MM.1S (cell line): ENCODE measurements around the gene MLKL.

ENCODE experiments used
- DNase-seq: peaks from one replicate; pipeline ENCODE4 v3.0.0-alpha.2; 2015
- H2AFZ ChIP-seq: fragments of 300-600 bp; sonication (generic); 2 replicates; pipeline ENCODE4 v1.6.0; 2016; ENCODE audit warnings: antibody characterized with exemption, low read length
- H3F3A ChIP-seq: fragments of 300-600 bp; sonication (generic); 2 replicates; pipeline ENCODE4 v1.6.1; 2016; ENCODE audit warnings: mild to moderate bottlenecking, antibody characterized with exemption, low read length, moderate library complexity, mixed read lengths; ENCODE audit not compliant: insufficient read depth
- H3K27ac ChIP-seq: fragments of 300-600 bp; sonication (generic); 2 replicates; pipeline ENCODE4 v1.5.1; 2016; ENCODE audit warnings: mild to moderate bottlenecking, low read length
- H3K27me3 ChIP-seq: fragments of 300-600 bp; sonication (generic); replicated peaks from 2 replicates; pipeline ENCODE4 v1.6.0; 2016; ENCODE audit warnings: low read length; ENCODE audit not compliant: insufficient read depth
- H3K36me3 ChIP-seq: fragments of 300-600 bp; sonication (generic); replicated peaks from 2 replicates; pipeline ENCODE4 v1.6.1; 2016; ENCODE audit warnings: mild to moderate bottlenecking, low read length, mixed read lengths; ENCODE audit not compliant: insufficient read depth
- H3K4me1 ChIP-seq: fragments of 300-600 bp; sonication (generic); 2 replicates; pipeline ENCODE4 v1.6.1; 2016; ENCODE audit warnings: low read length, mixed read lengths
- H3K4me2 ChIP-seq: fragments of 300-600 bp; sonication (generic); 2 replicates; pipeline ENCODE4 v1.6.0; 2016; ENCODE audit warnings: low read depth, low read length
- H3K4me3 ChIP-seq: fragments of 300-600 bp; sonication (generic); 2 replicates; pipeline ENCODE4 v1.5.1; 2016; ENCODE audit warnings: low read length, mixed read lengths
- H3K79me2 ChIP-seq: fragments of 300-600 bp; sonication (generic); 2 replicates; pipeline ENCODE4 v1.6.1; 2016; ENCODE audit warnings: mixed run types, low read length, mixed read lengths
- H3K9ac ChIP-seq: fragments of 300-600 bp; sonication (generic); 2 replicates; pipeline ENCODE4 v1.6.1; 2016; ENCODE audit warnings: low read length, mixed read lengths
- H3K9me2 ChIP-seq: fragments of 300-600 bp; sonication (generic); replicated peaks from 2 replicates; pipeline ENCODE4 v1.6.1; 2016; ENCODE audit warnings: mild to moderate bottlenecking, low read length, mixed read lengths; ENCODE audit not compliant: insufficient read depth
- H3K9me3 ChIP-seq: fragments of 300-600 bp; sonication (generic); replicated peaks from 2 replicates; pipeline ENCODE4 v1.6.1; 2016; ENCODE audit warnings: mild to moderate bottlenecking, low read length, mixed read lengths; ENCODE audit not compliant: insufficient read depth
- H4K20me1 ChIP-seq: fragments of 300-600 bp; sonication (generic); 2 replicates; pipeline ENCODE4 v1.6.1; 2016; ENCODE audit warnings: mild to moderate bottlenecking, low read length, moderate library complexity, mixed read lengths; ENCODE audit not compliant: insufficient read depth
- EZH2 ChIP-seq: fragments of 300-600 bp; sonication (generic); optimal IDR thresholded peaks from 2 replicates; pipeline ENCODE3; 2017; ENCODE audit warnings: low read depth, mild to moderate bottlenecking, antibody characterized with exemption, low read length, mixed read lengths
- EZH2phosphoT487 ChIP-seq: fragments of 300-600 bp; sonication (generic); IDR thresholded peaks from 2 replicates; pipeline ENCODE4 v1.6.1; 2018; ENCODE audit warnings: antibody characterized with exemption, low read length
- TF ChIP-seq, protein P1 (sequence below): fragments of 300-600 bp; sonication (generic); IDR thresholded peaks from 2 replicates; pipeline ENCODE4 v1.5.1; 2016; ENCODE audit warnings: antibody characterized with exemption, low read length, mixed read lengths

Gene MLKL

DNA sequence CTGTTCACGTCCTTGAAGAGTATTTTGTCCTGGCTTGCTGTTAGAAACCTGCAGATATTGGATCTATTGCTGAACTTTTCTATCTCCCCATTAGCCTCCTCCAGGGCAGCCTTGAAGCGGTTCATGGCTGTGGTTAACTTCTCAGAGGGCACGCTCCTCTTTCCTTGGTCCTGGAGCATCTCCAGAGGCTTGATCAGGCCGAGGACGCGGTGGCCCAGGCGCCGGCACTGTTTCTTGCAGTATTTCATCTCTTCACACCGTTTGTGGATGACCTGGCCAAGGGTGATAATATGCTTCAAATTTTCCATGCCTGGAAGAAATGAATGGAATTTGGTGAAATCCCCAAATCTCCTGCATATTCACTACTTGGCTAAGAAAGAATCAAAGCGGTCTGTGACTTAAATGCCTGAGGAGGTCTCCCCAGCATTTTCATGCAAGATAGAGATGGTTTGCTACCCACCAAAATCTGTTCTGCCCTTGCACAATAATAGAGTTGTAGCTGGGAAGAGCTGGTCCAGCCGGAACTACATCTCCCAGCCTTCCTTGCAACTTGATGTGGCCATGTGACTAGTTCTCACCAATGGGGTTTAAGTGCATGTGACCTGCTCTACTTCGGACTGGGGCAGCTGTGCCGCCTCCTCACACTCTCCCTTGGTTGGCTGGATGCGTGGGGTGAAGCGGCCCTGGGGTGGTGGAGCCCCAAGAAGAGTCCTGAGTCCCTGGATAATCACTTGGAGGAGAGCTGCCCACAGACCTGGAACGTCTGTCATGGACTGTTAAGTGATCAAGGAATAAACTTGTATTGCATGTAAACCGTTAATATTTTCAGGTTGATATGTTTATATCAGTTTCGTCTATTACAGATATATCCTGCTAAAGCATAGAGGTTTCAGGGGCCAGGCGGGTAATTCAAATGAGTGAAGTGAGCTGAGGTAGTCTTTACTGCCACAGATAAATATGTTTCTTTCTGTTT lies 4.9 kb downstream of the MLKL start:
- H3K9me3 ChIP-seq: no peaks in the 10 kb centered on the region
- H2AFZ ChIP-seq: peak overlapping the region; percentile 67
- H3K4me3 ChIP-seq: peak overlapping the region; percentile 56; the same call in 1 of the 2 replicates
- no peaks in the 10 kb centered on the region for H4K20me1 ChIP-seq
- H3K27ac ChIP-seq: no peak overlapping the region
- no peaks in the 10 kb centered on the region for H3K9me2 ChIP-seq
- TF ChIP-seq EZH2 (no peak), EZH2phosphoT487 (no peak)
- TF ChIP-seq, protein P1, sequence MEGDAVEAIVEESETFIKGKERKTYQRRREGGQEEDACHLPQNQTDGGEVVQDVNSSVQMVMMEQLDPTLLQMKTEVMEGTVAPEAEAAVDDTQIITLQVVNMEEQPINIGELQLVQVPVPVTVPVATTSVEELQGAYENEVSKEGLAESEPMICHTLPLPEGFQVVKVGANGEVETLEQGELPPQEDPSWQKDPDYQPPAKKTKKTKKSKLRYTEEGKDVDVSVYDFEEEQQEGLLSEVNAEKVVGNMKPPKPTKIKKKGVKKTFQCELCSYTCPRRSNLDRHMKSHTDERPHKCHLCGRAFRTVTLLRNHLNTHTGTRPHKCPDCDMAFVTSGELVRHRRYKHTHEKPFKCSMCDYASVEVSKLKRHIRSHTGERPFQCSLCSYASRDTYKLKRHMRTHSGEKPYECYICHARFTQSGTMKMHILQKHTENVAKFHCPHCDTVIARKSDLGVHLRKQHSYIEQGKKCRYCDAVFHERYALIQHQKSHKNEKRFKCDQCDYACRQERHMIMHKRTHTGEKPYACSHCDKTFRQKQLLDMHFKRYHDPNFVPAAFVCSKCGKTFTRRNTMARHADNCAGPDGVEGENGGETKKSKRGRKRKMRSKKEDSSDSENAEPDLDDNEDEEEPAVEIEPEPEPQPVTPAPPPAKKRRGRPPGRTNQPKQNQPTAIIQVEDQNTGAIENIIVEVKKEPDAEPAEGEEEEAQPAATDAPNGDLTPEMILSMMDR: no peak
- H3F3A ChIP-seq: no peaks in the 10 kb centered on the region
- peak overlapping the region; percentile 79 for H3K4me2 ChIP-seq
- no peaks in the 10 kb centered on the region for H3K36me3 ChIP-seq
- no peaks in the 10 kb centered on the region for H3K27me3 ChIP-seq
- peak; percentile 73 for DNase-seq
- H3K9ac ChIP-seq: no peak overlapping the region
- no peaks in the 10 kb centered on the region for H3K4me1 ChIP-seq
- no peaks in the 10 kb centered on the region for H3K79me2 ChIP-seq

DNA sequence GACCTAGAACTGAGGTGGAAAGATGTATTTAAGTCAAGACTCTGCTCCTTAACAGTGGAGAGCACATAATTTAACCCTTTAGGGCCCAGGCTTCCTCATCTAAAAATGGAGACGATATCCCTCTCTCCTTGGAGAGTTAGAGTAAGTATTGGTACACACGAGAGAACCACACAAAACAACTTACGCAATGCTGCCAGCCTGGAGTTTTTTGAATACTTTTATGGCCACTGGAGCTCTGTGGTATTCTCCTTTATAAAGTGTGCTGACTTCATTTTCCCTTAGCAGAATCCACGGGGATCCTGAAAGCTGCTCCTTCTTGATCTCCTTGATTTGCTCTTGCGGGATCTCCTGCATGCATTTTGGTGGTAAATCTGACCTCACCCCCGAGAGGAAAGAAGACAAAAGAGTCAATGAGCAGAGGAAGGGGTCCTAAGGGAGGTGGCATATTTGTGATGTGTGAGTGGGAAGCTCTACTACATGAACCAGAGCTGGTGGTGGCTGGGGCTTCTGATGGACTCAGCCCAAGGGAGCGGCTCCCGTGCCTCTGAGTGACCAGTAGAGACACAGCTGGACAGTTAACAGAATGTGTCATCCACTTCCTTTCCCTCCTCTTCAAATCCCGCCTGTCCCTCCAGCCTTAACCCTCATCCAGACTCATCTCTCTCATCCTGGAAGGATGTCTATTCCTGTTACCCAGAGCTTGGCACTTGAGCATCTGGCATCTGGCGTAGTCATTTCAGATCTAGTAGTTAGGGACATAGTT lies 9.4 kb downstream of the MLKL start:
- no peaks in the 10 kb centered on the region for H3K79me2 ChIP-seq
- no peaks in the 10 kb centered on the region for H3F3A ChIP-seq
- H4K20me1 ChIP-seq: no peaks in the 10 kb centered on the region
- no peak overlapping the region for H2AFZ ChIP-seq
- H3K4me1 ChIP-seq: no peaks in the 10 kb centered on the region
- DNase-seq: no peak
- H3K27me3 ChIP-seq: no peaks in the 10 kb centered on the region
- H3K9me3 ChIP-seq: no peaks in the 10 kb centered on the region
- no peak overlapping the region for H3K4me2 ChIP-seq
- no peaks in the 10 kb centered on the region for H3K9me2 ChIP-seq
- no peak overlapping the region for H3K4me3 ChIP-seq
- no peak overlapping the region for H3K9ac ChIP-seq
- H3K36me3 ChIP-seq: no peaks in the 10 kb centered on the region
- TF ChIP-seq EZH2phosphoT487: no peak
- TF ChIP-seq EZH2: no peak
- TF ChIP-seq, protein P1: no peak
- H3K27ac ChIP-seq: no peak overlapping the region

DNA sequence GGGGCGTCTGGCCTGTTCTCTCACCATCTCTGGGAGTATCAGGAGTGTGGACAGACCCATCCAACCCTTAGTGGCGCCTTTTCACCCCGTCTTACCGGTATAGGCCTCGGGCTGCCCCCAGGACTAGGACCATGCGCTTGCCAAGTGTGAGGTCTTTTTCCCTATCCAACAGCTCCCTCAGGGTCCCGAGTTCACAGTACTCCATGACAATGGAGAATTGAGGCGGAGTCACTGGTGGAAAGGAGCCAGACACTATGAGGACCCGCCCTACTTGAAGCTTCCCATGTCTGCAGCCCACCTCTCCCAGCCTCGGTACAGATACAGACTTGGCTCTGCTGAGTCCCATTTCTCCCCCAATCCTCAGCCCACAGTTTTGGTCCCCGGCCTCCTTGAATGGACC lies 18.1 kb downstream of the MLKL start:
- Histone ChIP-seq H3K4me1 (no peaks in the 10 kb centered on the region), H3K9me3 (no peaks in the 10 kb centered on the region), H3K9me2 (no peaks in the 10 kb centered on the region), H4K20me1 (no peaks in the 10 kb centered on the region), H2AFZ (no peak overlapping the region), H3K4me2 (no peak overlapping the region), H3F3A (no peaks in the 10 kb centered on the region), H3K79me2 (no peaks in the 10 kb centered on the region), H3K9ac (no peak overlapping the region), H3K36me3 (no peaks in the 10 kb centered on the region), H3K4me3 (no peak overlapping the region), H3K27ac (no peak overlapping the region), H3K27me3 (no peaks in the 10 kb centered on the region)
- DNase-seq: no peak
- TF ChIP-seq EZH2 (no peak), EZH2phosphoT487 (no peak)
- TF ChIP-seq, protein P1: no peak
